Stimulated activated CD8-positive, alpha-beta memory T cell treated with anti-CD3 and anti-CD28 coated beads, Interleukin-4, amount 100 ng/mL, for 4 hours (primary cell): ENCODE data around the gene ZEB2.

Source experiments
- DNase-seq, 2 donors: peaks; one replicate each; pipeline ENCODE4 v3.0.0-alpha.2; 2020; ENCODE audit warnings: low read depth in 2 of 2, low spot score in 1 of 2

ZEB2 gene

GRCh38 chr2:144496092-144496976 is 23.6 kb downstream of the ZEB2 start:
- DNase-seq: no peak

GRCh38 chr2:144495227-144496091 is 24.5 kb downstream of the ZEB2 start:
- DNase-seq: no peak

GRCh38 chr2:144493027-144493809 is 26.7 kb downstream of the ZEB2 start:
- DNase-seq: no peak

GRCh38 chr2:144490857-144491256 is 29.1 kb downstream of the ZEB2 start:
- no peak for DNase-seq

- DNase-seq: no peak
These were observed 29.9 kb downstream of the ZEB2 start for GRCh38 chr2:144490017-144490416.

- no peak for DNase-seq
These were observed 30.5 kb downstream of the ZEB2 start for GRCh38 chr2:144489315-144489916.

- no peak for DNase-seq
These were observed 35.5 kb downstream of the ZEB2 start for GRCh38 chr2:144484201-144484948.

- DNase-seq: no peak
These were observed 38.3 kb downstream of the ZEB2 start for GRCh38 chr2:144481666-144482065.

- no peak for DNase-seq
These were observed 38.8 kb downstream of the ZEB2 start for GRCh38 chr2:144481109-144481508.

GRCh38 chr2:144480285-144480684 is 39.6 kb downstream of the ZEB2 start:
- DNase-seq: no peak

GRCh38 chr2:144479659-144480058 is 40.3 kb downstream of the ZEB2 start:
- no peak for DNase-seq

- DNase-seq: no peak
These were observed 40.8 kb downstream of the ZEB2 start for GRCh38 chr2:144479138-144479537.

GRCh38 chr2:144477957-144478311 is 42.0 kb downstream of the ZEB2 start:
- DNase-seq: no peak

GRCh38 chr2:144477281-144477956 is 42.5 kb downstream of the ZEB2 start:
- no peak for DNase-seq

- DNase-seq: no peak
These were observed 43.2 kb downstream of the ZEB2 start for GRCh38 chr2:144476682-144477081.

- no peak for DNase-seq
These were observed 44.2 kb downstream of the ZEB2 start for GRCh38 chr2:144475569-144476275.

- DNase-seq: no peak
These were observed 44.9 kb downstream of the ZEB2 start for GRCh38 chr2:144475044-144475443.

- no peak for DNase-seq
These were observed 45.9 kb downstream of the ZEB2 start for GRCh38 chr2:144474017-144474416.

GRCh38 chr2:144472911-144473310 is 47.0 kb downstream of the ZEB2 start:
- DNase-seq: no peak
